ENCODE data around the gene CRIP2. TPM values are rescaled to one million over a fixed set of nuclear protein-coding genes. Genes with fewer than 3 reads are reported as not detected.

The CRIP2 gene
- total RNA-seq, 1 donor from 2014 or later = 19.2 TPM

- peak overlapping the region; percentile 57 for H3K4me3 Mint-ChIP-seq
- no peak for TF ChIP-seq CTCF (IDR thresholded peaks at IDR 0.05; ENCODE audit: unreplicated experiment)
- H3K27me3 Mint-ChIP-seq (ENCODE audit: low read depth) = peaks cover 19% of the 10 kb centered on the region
- peak; percentile 92 to 95 for DNase-seq (ENCODE audit: low spot score in 2 of 2, unreplicated experiment in 2 of 2)
- no peaks in the 10 kb centered on the region for H3K9me3 Mint-ChIP-seq
- peaks cover 17% of the 10 kb centered on the region for H3K4me1 Mint-ChIP-seq
- no peaks in the 10 kb centered on the region for H3K36me3 Mint-ChIP-seq
- no peak overlapping the region for H3K27ac Mint-ChIP-seq
Measured at GRCh38 chr14:105473677-105474482, 741 bp upstream of the CRIP2 start.

GRCh38 chr14:105475269-105476096 is 862 bp downstream of the CRIP2 start:
- Mint-ChIP-seq H3K4me3 (peak overlapping the region; percentile 62), H3K36me3 (no peaks in the 10 kb centered on the region), H3K27me3 (ENCODE audit: low read depth) (peaks cover 35% of the 10 kb centered on the region), H3K9me3 (no peaks in the 10 kb centered on the region), H3K4me1 (peaks cover 21% of the 10 kb centered on the region), H3K27ac (no peak overlapping the region)
- DNase-seq (ENCODE audit: low spot score in 2 of 2, unreplicated experiment in 2 of 2) = no peak
- no peak for TF ChIP-seq CTCF (IDR thresholded peaks at IDR 0.05; ENCODE audit: unreplicated experiment)

- Mint-ChIP-seq H3K27me3 (ENCODE audit: low read depth) (peaks cover 39% of the 10 kb centered on the region), H3K9me3 (no peaks in the 10 kb centered on the region), H3K4me1 (peaks cover 29% of the 10 kb centered on the region), H3K27ac (no peak overlapping the region), H3K4me3 (peak overlapping the region; percentile 62), H3K36me3 (no peaks in the 10 kb centered on the region)
- no peak for DNase-seq (ENCODE audit: low spot score in 2 of 2, unreplicated experiment in 2 of 2)
- no peak for TF ChIP-seq CTCF (IDR thresholded peaks at IDR 0.05; ENCODE audit: unreplicated experiment)
Measured at GRCh38 chr14:105476097-105476830, 1.6 kb downstream of the CRIP2 start.

GRCh38 chr14:105476831-105477659 is 2.4 kb downstream of the CRIP2 start:
- no peak for TF ChIP-seq CTCF (IDR thresholded peaks at IDR 0.05; ENCODE audit: unreplicated experiment)
- no peaks in the 10 kb centered on the region for H3K9me3 Mint-ChIP-seq

More at GRCh38 chr14:105476831-105477659, 2.4 kb downstream of the CRIP2 start:
- Mint-ChIP-seq H3K4me3 (peak overlapping the region; percentile 62), H3K36me3 (no peaks in the 10 kb centered on the region), H3K4me1 (peaks cover 32% of the 10 kb centered on the region), H3K27me3 (ENCODE audit: low read depth) (peaks cover 39% of the 10 kb centered on the region), H3K27ac (no peak overlapping the region)
- DNase-seq (ENCODE audit: low spot score in 2 of 2, unreplicated experiment in 2 of 2) = no peak

All from mesothelial cell of epicardium (in vitro differentiated cells).